Pancreas (tissue), 10 donors: ENCODE data around the gene HOXC5. TPM values are rescaled to one million over a fixed set of nuclear protein-coding genes. Genes with fewer than 3 reads are reported as not detected.

Experiments
- ATAC-seq, 4 donors: fragments of 200-7000 bp; cut with Tn5 transposase; one replicate each; pipeline versions ENCODE4 v1.8.0 to v1.9.1; 2020; ENCODE audit warnings: mild to moderate bottlenecking in 4 of 4, moderate library complexity in 4 of 4
- DNase-seq, 6 donors: peaks; one replicate each; pipeline ENCODE4 v3.0.0-alpha.2; 2020
- FAIRE-seq: peaks from 2 replicates; lab custom pipeline; 2012; peaks lifted over from hg19 to GRCh38; lab: Jason Lieb, UNC
- H3K27ac ChIP-seq, 4 donors: fragments of 200-600 bp; sonication (generic); 1 replicate in 3 of 4; 2 replicates in 1 of 4; pipeline versions ENCODE4 v1.5.0 to v1.8.0; 2020
- H3K27me3 ChIP-seq, 4 donors: fragments of 200-600 bp; one replicate each; pipeline ENCODE4 v1.8.0; 2021
- H3K36me3 ChIP-seq, 3 donors: fragments of 200-600 bp; sonication (generic) in 1 of 3; one replicate each; pipeline versions ENCODE4 v1.5.0 to v1.8.0; 2020 to 2021
- H3K4me1 ChIP-seq, 3 donors: fragments of 200-600 bp; one replicate each; pipeline ENCODE4 v1.8.0; 2021
- H3K4me3 ChIP-seq, 4 donors: fragments of 200-600 bp; sonication (generic) in 2 of 4; one replicate each; pipeline versions ENCODE4 v1.5.0 to v1.8.0; 2020 to 2021
- H3K9me3 ChIP-seq, 4 donors: fragments of 200-600 bp; one replicate each; pipeline ENCODE4 v1.8.0; 2021
- CTCF ChIP-seq, 4 donors: fragments of 200-600 bp; sonication (generic) in 3 of 4; IDR thresholded peaks; one replicate each; pipeline versions ENCODE4 v1.5.0 to v1.8.0; 2021; ENCODE audit warnings: antibody characterized with exemption in 4 of 4
- WGBS, 2 donors: extraction: QIAGEN DNeasy Blood & Tissue Kit; methylation state at CpG; one replicate each; pipeline ENCODE4 v1.1.7; 2013; 5-methylcytosine and 5-hydroxymethylcytosine counted together
- intact Hi-C, 3 donors: fragments of 100-400 bp; cut with DNase I; formaldehyde crosslinking; loops; one replicate each; pipeline versions ENCODE4 v1.11.1 to v1.14.2; 2022
- microRNA-seq, 2 donors: library from miRNA; unstranded; fragments of <30 nt; microRNA quantifications; one replicate each; pipeline versions ENCODE4 to v1.1.0, GENCODE V29; 2019 to 2020
- polyA plus RNA-seq, 2 donors: library from polyadenylated mRNA; stranded (reverse); fragments of 200-250 nt; gene quantifications; one replicate each; pipeline ENCODE4 v1.2.3, GENCODE V29; 2013
- total RNA-seq, 6 donors: library from RNA; stranded (reverse); fragmentation: NEBNext Ultra II Directional in 4 of 6; extraction: Animal tissue kit (Norgen Biotek cat#: 25700) in 4 of 6; gene quantifications; one replicate each; pipeline versions ENCODE4 v1.2.1 to v1.2.4, GENCODE V29; 2021 to 2023
- donor health status: healthy with polysubstance abuse.
- donor health status: DM: no; HTN: no; CAD: no; lungs with moderate emphysema.
- donor health status: DM: no; HTN: no; CAD: no.
- donor health status: control.
- donor health status: control.
- donor health status: Bipolar disorder and iron deficiency.
- donor health status: DM: yes; HTN: yes; CAD: no.
- donor health status: DM: no; HTN: no; CAD: no.
- donor health status: DM: no; HTN: no; CAD: no.
- donor health status: DM: yes; HTN: yes; CAD: no.

Gene HOXC5
- total and polyA plus RNA-seq, 8 donors: not detected

GRCh38 chr12:54082397-54082892, 49.6 kb downstream of the HOXC5 start:
- FAIRE-seq (no peak), ATAC-seq (no peak), DNase-seq (peak in 3 of 6 donors; percentile 19 to 60 (median 26))
- Histone ChIP-seq H3K27me3 (no peaks in the 10 kb centered on the region), H3K27ac (no peak overlapping the region), H3K4me1 (peaks cover 0 to under 1% (median 0%) of the 10 kb centered on the region in 3 donors), H3K4me3 (no peak overlapping the region), H3K9me3 (no peaks in the 10 kb centered on the region), H3K36me3 (no peaks in the 10 kb centered on the region)
- WGBS, 2 donors: 8 to 11% methylated on average over 20 to 36 of the region's 36 CpGs
- no peak for TF ChIP-seq CTCF (IDR thresholded peaks at IDR 0.05)
- intact Hi-C loops: no loop called here

Small RNAs within 50 kb of the gene (microRNA-seq; reads per million reads assigned to microRNA genes)
- gene MIR196A2 (2.3 to 7.7 reads per million in 2 donors), gene MIR615 (7.7 to 21.2 reads per million in 2 donors)

Other genes with a start within 250 kb of the HOXC5 start
- under 1 TPM in 1 of 6 donors, not detected in 5; 0.06 TPM for gene HOXC13, start 94.2 kb upstream of the HOXC5 start, total RNA-seq
- gene HOXC13, start 94.2 kb upstream of the HOXC5 start, polyA plus RNA-seq: not detected
- not detected for gene HOXC12, start 78.1 kb upstream of the HOXC5 start, total RNA-seq
- gene HOXC12, start 78.1 kb upstream of the HOXC5 start, polyA plus RNA-seq: not detected
- gene HOXC11, start 59.9 kb upstream of the HOXC5 start, total RNA-seq: not detected
- gene HOXC11, start 59.9 kb upstream of the HOXC5 start, polyA plus RNA-seq: not detected
- gene HOTAIR, start 58.1 kb upstream of the HOXC5 start, total RNA-seq: not detected
- gene HOTAIR, start 58.1 kb upstream of the HOXC5 start, polyA plus RNA-seq: not detected
- under 1 TPM in 1 of 6 donors, not detected in 5; 0.08 TPM for gene HOXC10, start 47.9 kb upstream of the HOXC5 start, total RNA-seq
- gene HOXC10, start 47.9 kb upstream of the HOXC5 start, polyA plus RNA-seq: under 1 TPM in 1 of 2 donors, not detected in 1; 0.16 TPM
- under 1 TPM in 1 of 6 donors, not detected in 5; 0.19 TPM for gene HOXC9, start 32.9 kb upstream of the HOXC5 start, total RNA-seq
- gene HOXC9, start 32.9 kb upstream of the HOXC5 start, polyA plus RNA-seq: under 1 TPM; 0.26 to 0.27 TPM
- not detected for gene HOXC8, start 24.1 kb upstream of the HOXC5 start, total RNA-seq
- not detected for gene HOXC8, start 24.1 kb upstream of the HOXC5 start, polyA plus RNA-seq
- under 1 TPM in 4 of 6 donors, not detected in 2; 0.19 to 0.41 (median 0.31) TPM for gene HOXC6, start 4.6 kb upstream of the HOXC5 start, total RNA-seq
- gene HOXC6, start 4.6 kb upstream of the HOXC5 start, polyA plus RNA-seq: under 1 TPM; 0.14 to 0.34 TPM
- gene HOXC4, start 20.8 kb downstream of the HOXC5 start, total RNA-seq: under 1 TPM in 3 of 6 donors, not detected in 3; 0.15 to 0.62 (median 0.23) TPM
- under 1 TPM in 1 of 2 donors, not detected in 1; 0.27 TPM for gene HOXC4, start 20.8 kb downstream of the HOXC5 start, polyA plus RNA-seq
- gene SMUG1, start 155.9 kb downstream of the HOXC5 start, total RNA-seq: 10 to 100 TPM; 12.4 to 18.1 (median 14.3) TPM
- 10 to 100 TPM; 29.7 to 35.4 TPM for gene SMUG1, start 155.9 kb downstream of the HOXC5 start, polyA plus RNA-seq
- gene CBX5, start 247.1 kb downstream of the HOXC5 start, total RNA-seq: 10 to 100 TPM; 22.7 to 41.4 (median 31.8) TPM
- gene CBX5, start 247.1 kb downstream of the HOXC5 start, polyA plus RNA-seq: 10 to 100 TPM in 1 of 2 donors, 1 to 10 TPM in 1; 5.9 to 10.0 TPM
- gene HNRNPA1, start 247.7 kb downstream of the HOXC5 start, total RNA-seq: 100 to 1,000 TPM; 266 to 784 (median 527) TPM
- 100 to 1,000 TPM; 477 to 641 TPM for gene HNRNPA1, start 247.7 kb downstream of the HOXC5 start, polyA plus RNA-seq